ENCODE data around the gene XPC.

XPC gene

DNA sequence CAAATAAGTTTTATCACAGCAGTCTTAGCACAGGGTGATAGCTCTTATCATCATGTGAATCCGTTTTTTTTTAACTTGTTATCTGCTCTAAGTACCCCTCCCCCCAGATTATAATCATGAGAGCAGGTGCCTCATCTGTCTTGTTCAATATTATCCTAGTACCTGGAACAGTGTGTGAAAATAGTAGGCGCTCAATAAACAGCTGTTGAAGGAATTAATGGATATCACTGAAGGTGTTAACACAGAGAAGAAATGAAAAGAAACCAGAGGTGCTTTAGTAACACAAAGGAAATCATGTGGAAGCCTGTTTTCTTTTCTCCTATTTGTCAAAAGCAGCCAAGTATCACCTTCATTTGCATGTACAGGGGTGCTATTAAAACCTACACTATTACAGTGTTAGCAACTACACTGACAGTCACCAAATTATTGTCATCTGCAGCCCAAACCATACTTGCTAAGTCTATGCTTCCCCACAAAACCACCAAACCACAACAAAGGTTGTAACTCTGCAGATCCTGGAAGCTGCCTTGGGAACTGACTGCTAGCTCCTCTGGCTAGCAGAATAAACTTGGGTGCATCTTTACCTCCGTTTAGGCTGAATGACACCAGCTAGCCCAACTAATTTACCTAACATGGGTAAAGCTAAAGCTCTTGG is 2.9 kb downstream of the XPC start:
- no peak overlapping the region for H3K4me3 ChIP-seq (ENCODE audit: low read depth, low read length)
- H3K9me3 ChIP-seq (ENCODE audit: control insufficient read depth, insufficient read depth, low read depth, low read length): no peaks in the 10 kb centered on the region
- no peak overlapping the region for H3K27ac ChIP-seq (ENCODE audit: extremely low read depth, low read depth, low read length)
- TF ChIP-seq SCRT2 (tag by site-specific recombination; IDR thresholded peaks at IDR 0.05) (no peak), ZNF366 (tag by site-specific recombination; conservative IDR thresholded peaks at IDR 0.05) (0 out of 2 replicates have a peak, but pooled peaks have one; percentile 8), ZNF621 (tag by site-specific recombination; IDR thresholded peaks at IDR 0.05) (no peak), ZNF664 (tag by site-specific recombination; IDR thresholded peaks at IDR 0.05) (peak; percentile 72), ZNF600 (tag by site-specific recombination; IDR thresholded peaks at IDR 0.05) (0 out of 2 replicates have a peak, but pooled peaks have one; percentile 16), ZNF747 (tag by site-specific recombination; IDR thresholded peaks at IDR 0.05) (no peak), SETDB1 (IDR thresholded peaks at IDR 0.05; ENCODE audit: insufficient read length, low read length) (no peak)
- TF ChIP-seq, protein P1, sequence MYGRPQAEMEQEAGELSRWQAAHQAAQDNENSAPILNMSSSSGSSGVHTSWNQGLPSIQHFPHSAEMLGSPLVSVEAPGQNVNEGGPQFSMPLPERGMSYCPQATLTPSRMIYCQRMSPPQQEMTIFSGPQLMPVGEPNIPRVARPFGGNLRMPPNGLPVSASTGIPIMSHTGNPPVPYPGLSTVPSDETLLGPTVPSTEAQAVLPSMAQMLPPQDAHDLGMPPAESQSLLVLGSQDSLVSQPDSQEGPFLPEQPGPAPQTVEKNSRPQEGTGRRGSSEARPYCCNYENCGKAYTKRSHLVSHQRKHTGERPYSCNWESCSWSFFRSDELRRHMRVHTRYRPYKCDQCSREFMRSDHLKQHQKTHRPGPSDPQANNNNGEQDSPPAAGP (tag by site-specific recombination; IDR thresholded peaks at IDR 0.05): no peak
- TF ChIP-seq, protein P2, sequence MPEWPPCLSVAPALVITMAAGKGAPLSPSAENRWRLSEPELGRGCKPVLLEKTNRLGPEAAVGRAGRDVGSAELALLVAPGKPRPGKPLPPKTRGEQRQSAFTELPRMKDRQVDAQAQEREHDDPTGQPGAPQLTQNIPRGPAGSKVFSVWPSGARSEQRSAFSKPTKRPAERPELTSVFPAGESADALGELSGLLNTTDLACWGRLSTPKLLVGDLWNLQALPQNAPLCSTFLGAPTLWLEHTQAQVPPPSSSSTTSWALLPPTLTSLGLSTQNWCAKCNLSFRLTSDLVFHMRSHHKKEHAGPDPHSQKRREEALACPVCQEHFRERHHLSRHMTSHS (tag by site-specific recombination; IDR thresholded peaks at IDR 0.05): no peak
- H3K4me1 ChIP-seq (ENCODE audit: control insufficient read depth, insufficient read depth, low read length): peaks cover 7% of the 10 kb centered on the region; the same call in 1 of the 2 replicates
- peaks cover 13 to 29% of the 10 kb centered on the region in 2 experiments; a peak in 2 of 3 replicates for H3K36me3 ChIP-seq (ENCODE audit: control insufficient read depth in 2 of 2, insufficient read depth in 1 of 2, low read length in 2 of 2)
- ChIA-PET CTCF (interaction anchor here (0.6 to 1.2 kb wide), 3 partner anchors 28 to 290 kb away, joined by 3 to 4 read pairs (median 4); no protein-coding TSS in a partner anchor), POLR2A (interaction anchor here (1.7 to 2.9 kb wide), 2 partner anchors 50 to 476 kb away, joined by 3 to 10 read pairs; partner anchors contain the start of genes CCDC174, CHCHD4 and TMEM43)

DNA sequence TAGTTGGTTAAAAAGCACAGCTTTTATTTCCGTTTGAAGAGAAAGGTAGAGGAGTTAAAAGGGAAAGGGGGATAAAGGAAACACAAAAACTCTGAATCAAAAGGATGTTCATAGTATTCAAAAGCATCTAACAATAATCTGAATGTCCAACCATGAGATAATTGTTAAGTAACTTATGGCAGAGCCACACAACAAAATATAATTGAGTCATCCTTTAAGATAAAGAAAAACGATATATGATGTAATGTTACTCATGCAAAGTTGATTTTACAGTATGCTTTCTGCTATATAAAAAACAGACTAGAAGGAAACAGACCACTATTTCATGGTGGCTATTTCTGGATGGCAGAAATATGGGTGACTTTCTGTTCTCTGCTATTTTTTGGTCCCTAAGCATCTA is 3.9 kb downstream of the XPC start:
- ChIA-PET POLR2A (interaction anchor here (2.9 kb wide), 1 partner anchor 49 kb away, joined by 10 read pairs; the partner anchor contains the start of genes CHCHD4 and TMEM43), CTCF (interaction anchor here (0.9 to 1.2 kb wide), 2 partner anchors 29 to 278 kb away, joined by 3 to 4 read pairs; no protein-coding TSS in a partner anchor)
- no peak overlapping the region for H3K4me3 ChIP-seq (ENCODE audit: low read depth, low read length)
- peaks cover 4% of the 10 kb centered on the region; the same call in 1 of the 2 replicates for H3K4me1 ChIP-seq (ENCODE audit: control insufficient read depth, insufficient read depth, low read length)
- no peaks in the 10 kb centered on the region for H3K9me3 ChIP-seq (ENCODE audit: control insufficient read depth, insufficient read depth, low read depth, low read length)
- peaks cover 19 to 39% of the 10 kb centered on the region in 2 experiments; a peak in 2 of 3 replicates for H3K36me3 ChIP-seq (ENCODE audit: control insufficient read depth in 2 of 2, insufficient read depth in 1 of 2, low read length in 2 of 2)
- H3K27ac ChIP-seq (ENCODE audit: extremely low read depth, low read depth, low read length): no peak overlapping the region
- TF ChIP-seq PBX3 (CRISPR knock-in tag; IDR thresholded peaks at IDR 0.05) (no peak), ZEB2 (tag by site-specific recombination; IDR thresholded peaks at IDR 0.05) (0 out of 2 replicates have a peak, but pooled peaks have one; percentile 21), ZNF670 (tag by site-specific recombination; IDR thresholded peaks at IDR 0.05; ENCODE audit: low read depth) (no peak), ATF2 (tag by site-specific recombination; IDR thresholded peaks at IDR 0.05; ENCODE audit: low read depth) (peak; percentile 88), KLF7 (tag by site-specific recombination; IDR thresholded peaks at IDR 0.05; ENCODE audit: borderline replicate concordance) (no peak), ZBTB48 (tag by site-specific recombination; IDR thresholded peaks at IDR 0.05) (0 out of 2 replicates have a peak, but pooled peaks have one; percentile 13), ZNF366 (tag by site-specific recombination; conservative IDR thresholded peaks at IDR 0.05) (0 out of 2 replicates have a peak, but pooled peaks have one; percentile 35), ZNF223 (tag by site-specific recombination; IDR thresholded peaks at IDR 0.05) (no peak), ZSCAN4 (tag by site-specific recombination; IDR thresholded peaks at IDR 0.05) (no peak), RBAK (tag by site-specific recombination; IDR thresholded peaks at IDR 0.05) (no peak), ZNF629 (tag by site-specific recombination; IDR thresholded peaks at IDR 0.05) (peak; percentile 72)
- TF ChIP-seq, protein P3, sequence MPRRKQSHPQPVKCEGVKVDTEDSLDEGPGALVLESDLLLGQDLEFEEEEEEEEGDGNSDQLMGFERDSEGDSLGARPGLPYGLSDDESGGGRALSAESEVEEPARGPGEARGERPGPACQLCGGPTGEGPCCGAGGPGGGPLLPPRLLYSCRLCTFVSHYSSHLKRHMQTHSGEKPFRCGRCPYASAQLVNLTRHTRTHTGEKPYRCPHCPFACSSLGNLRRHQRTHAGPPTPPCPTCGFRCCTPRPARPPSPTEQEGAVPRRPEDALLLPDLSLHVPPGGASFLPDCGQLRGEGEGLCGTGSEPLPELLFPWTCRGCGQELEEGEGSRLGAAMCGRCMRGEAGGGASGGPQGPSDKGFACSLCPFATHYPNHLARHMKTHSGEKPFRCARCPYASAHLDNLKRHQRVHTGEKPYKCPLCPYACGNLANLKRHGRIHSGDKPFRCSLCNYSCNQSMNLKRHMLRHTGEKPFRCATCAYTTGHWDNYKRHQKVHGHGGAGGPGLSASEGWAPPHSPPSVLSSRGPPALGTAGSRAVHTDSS (tag by site-specific recombination; IDR thresholded peaks at IDR 0.05): no peak
- TF ChIP-seq, protein P4, sequence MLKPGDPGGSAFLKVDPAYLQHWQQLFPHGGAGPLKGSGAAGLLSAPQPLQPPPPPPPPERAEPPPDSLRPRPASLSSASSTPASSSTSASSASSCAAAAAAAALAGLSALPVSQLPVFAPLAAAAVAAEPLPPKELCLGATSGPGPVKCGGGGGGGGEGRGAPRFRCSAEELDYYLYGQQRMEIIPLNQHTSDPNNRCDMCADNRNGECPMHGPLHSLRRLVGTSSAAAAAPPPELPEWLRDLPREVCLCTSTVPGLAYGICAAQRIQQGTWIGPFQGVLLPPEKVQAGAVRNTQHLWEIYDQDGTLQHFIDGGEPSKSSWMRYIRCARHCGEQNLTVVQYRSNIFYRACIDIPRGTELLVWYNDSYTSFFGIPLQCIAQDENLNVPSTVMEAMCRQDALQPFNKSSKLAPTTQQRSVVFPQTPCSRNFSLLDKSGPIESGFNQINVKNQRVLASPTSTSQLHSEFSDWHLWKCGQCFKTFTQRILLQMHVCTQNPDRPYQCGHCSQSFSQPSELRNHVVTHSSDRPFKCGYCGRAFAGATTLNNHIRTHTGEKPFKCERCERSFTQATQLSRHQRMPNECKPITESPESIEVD (tag by site-specific recombination; IDR thresholded peaks at IDR 0.05): peak; percentile 83
- TF ChIP-seq, protein P5, sequence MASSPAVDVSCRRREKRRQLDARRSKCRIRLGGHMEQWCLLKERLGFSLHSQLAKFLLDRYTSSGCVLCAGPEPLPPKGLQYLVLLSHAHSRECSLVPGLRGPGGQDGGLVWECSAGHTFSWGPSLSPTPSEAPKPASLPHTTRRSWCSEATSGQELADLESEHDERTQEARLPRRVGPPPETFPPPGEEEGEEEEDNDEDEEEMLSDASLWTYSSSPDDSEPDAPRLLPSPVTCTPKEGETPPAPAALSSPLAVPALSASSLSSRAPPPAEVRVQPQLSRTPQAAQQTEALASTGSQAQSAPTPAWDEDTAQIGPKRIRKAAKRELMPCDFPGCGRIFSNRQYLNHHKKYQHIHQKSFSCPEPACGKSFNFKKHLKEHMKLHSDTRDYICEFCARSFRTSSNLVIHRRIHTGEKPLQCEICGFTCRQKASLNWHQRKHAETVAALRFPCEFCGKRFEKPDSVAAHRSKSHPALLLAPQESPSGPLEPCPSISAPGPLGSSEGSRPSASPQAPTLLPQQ (tag by site-specific recombination; IDR thresholded peaks at IDR 0.05): no peak; the same call in 1 of the 2 replicates

All from HEK293 (cell line).